H7 (cell line): ENCODE measurements around the gene BBOF1. TPM values are rescaled to one million over a fixed set of nuclear protein-coding genes. Genes with fewer than 3 reads are reported as not detected.
"Not testable (repeated sequence)": the region's sequence is repeated elsewhere in the genome, so short reads cannot be mapped to it uniquely, and the experiment has no call there.

Experiments
- DNase-seq: peaks from one replicate; pipeline ENCODE4 v3.0.0; 2012
- H3K27me3 ChIP-seq: 2 replicates; pipeline ENCODE4 v1.6.0; 2011; ENCODE audit warnings: mild to moderate bottlenecking, low read length; ENCODE audit not compliant: control insufficient read depth, insufficient read depth
- H3K36me3 ChIP-seq: replicated peaks from 2 replicates; pipeline ENCODE4 v1.5.1; 2011; ENCODE audit warnings: low read length; ENCODE audit not compliant: control insufficient read depth, insufficient read depth
- H3K4me3 ChIP-seq: 2 replicates; pipeline ENCODE4 v1.5.1; 2011; ENCODE audit warnings: low read depth, mild to moderate bottlenecking, control low read depth, low read length, moderate library complexity; ENCODE audit not compliant: insufficient read depth
- total RNA-seq: library from RNA; depleted of rRNA; stranded (reverse); fragments of >200 nt; shearing (Covaris generic); gene quantifications from 2 replicates; pipeline ENCODE4 v1.2.3, GENCODE V29; 2014; rRNA removed

BBOF1 gene
- total RNA-seq, 1 experiment from 2014 or later, result 0.31 TPM

DNA sequence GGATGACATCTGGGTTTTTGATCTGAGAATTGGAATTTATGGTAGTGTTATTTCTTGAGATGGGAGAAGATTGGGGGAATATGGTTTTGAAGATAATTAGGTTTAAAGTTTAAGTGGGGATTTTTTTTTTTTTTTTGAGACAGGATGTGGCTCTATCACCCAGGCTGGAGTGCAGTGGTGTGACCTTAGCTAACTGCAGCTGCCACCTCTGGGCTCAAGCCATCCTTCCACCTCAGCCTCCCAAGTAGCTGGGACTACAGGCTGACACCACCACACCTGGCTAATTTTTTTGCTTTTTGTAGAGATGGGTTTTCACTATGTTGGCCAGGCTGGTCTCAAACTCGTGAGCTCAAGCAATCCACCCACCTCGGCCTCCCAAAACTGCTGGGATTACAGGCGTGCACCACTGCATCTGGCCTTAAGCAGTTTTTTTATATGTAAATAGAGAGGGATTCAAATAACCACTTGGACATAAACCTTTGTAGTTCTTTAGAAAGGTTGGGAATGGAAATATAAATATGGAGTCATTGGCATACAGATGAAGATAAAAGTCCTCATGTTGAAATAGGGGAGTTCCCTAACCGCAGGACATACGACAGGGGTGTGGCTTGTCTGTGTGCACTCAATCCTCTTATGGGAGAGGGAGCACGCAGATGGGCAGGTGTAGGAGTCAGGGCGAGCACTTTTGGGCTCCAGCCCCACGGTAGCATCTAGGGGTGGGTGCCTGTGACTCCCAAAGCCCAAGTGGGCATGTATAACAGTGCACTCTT, 70.3 kb downstream of the BBOF1 start:
- no peak for DNase-seq
- H3K27me3 ChIP-seq, result no peaks in the 10 kb centered on the region

DNA sequence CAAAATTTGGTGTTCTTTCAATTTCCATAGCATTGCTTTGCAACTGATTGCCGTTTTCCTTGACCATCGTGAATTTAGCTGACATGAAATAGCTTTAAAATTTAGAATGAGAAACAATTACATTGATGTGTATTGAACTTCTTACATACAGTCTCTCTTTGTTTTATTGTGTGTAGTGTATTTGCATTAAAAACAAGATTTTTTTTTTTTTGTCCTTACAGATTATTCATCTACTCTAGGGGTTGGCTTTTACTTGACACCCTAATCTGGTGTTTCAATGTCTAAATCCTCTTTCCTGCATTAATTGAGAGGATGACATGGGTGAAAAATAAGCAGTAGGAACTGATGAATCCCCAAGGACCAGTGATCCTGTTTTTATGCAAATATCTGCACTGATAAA, 86.2 kb downstream of the BBOF1 start:
- DNase-seq, result no peak
- Histone ChIP-seq H3K4me3 (no peak overlapping the region), H3K36me3 (0 out of 2 replicates have a peak, but pooled peaks cover 1% of the 10 kb centered on the region), H3K27me3 (no peaks in the 10 kb centered on the region)

More for the DNA sequence above, 70.3 kb downstream of the BBOF1 start:
- H3K36me3 ChIP-seq, result peaks cover 2% of the 10 kb centered on the region
- H3K4me3 ChIP-seq, result no peak overlapping the region

DNA sequence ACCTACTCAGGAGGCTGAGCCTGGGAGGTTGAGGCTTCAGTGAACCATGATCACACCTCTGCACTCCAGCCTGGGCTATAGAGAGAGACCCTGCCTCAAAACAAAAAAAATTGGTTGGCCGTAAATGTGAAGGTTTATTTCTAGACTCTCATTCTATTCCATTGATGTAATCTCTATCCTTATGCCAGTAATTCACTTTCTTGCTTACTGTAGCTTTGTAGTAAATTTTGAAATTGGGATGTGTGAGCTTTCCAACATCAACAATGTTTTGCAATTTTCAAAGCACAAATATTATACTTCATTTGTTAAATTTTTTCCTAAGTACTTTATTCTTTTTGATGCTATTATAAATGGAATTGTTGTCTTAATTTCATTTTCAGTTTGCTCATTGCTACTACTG, 90.2 kb downstream of the BBOF1 start:
- Histone ChIP-seq H3K27me3 (no peaks in the 10 kb centered on the region), H3K4me3 (no peak overlapping the region), H3K36me3 (no peaks in the 10 kb centered on the region)
- DNase-seq, result no peak

DNA sequence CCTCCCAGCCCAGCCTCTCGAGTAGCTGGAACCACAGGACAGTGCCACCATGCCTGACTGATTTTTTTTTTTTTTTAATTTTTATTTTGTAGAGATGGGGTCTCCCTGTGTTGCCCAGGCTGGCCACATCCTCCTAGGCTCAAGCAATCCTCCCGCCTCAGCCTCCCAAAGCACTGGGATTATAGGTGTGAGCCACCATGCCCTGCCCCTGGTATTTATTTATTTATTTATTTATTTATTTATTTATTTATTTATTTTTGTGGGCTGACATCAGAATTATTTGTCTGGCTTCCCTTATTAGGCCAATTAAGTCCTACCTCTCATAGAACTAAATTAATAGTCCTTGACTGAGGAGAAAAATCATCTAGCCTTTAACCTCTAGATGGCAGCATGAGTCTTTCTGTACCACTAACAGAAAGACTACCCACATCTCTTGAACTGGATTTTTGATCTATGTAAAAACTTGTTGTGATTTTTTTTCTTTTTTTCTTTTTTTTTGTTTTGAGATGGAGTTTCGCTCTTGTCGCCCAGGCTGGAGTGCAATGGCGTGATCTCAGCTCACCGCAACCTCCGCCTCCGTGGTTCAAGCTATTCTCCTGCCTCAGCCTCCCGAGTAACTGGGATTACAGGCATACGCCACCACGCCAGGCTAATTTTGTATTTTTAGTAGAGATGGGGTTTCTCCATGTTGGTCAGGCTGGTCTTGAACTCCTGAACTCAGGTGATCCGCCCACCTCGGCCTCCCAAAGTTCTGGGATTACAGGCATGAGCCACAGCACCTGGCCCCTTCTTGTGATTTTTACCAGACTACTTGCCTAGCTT, 92.5 kb downstream of the BBOF1 start:
- H3K27me3 ChIP-seq, H3K36me3 ChIP-seq, H3K4me3 ChIP-seq: not testable (repeated sequence)
- DNase-seq, result peak; percentile 37

Other genes starting within 250 kb of the BBOF1 start
- 13.8 and 21.8 TPM in 2 replicates for gene PTGR2, start 167.5 kb upstream of the BBOF1 start, total RNA-seq
- 27.2 and 31.0 TPM in 2 replicates for gene ZNF410, start 132.5 kb upstream of the BBOF1 start, total RNA-seq
- gene FAM161B, start 69.3 kb upstream of the BBOF1 start, total RNA-seq, result 0.45 and 0.48 TPM in 2 replicates
- 11.3 and 17.1 TPM in 2 replicates for gene COQ6, start 69.0 kb upstream of the BBOF1 start, total RNA-seq
- 4.5 and 6.8 TPM in 2 replicates for gene ENTPD5, start 61 bp upstream of the BBOF1 start, total RNA-seq
- gene ALDH6A1, start 65.1 kb downstream of the BBOF1 start, total RNA-seq, result 15.6 and 27.2 TPM in 2 replicates
- gene LIN52, start 65.6 kb downstream of the BBOF1 start, total RNA-seq, result 13.3 and 18.3 TPM in 2 replicates
- gene VSX2, start 220.1 kb downstream of the BBOF1 start, total RNA-seq, result not detected in 2 replicates